K562 treated with DMSO at 1 percent for 24 hours (cell line): Measurements from ENCODE around the gene TM9SF1. TPM values are rescaled to one million over a fixed set of nuclear protein-coding genes. Genes with fewer than 3 reads are reported as not detected.

Experiments used
- total RNA-seq: library from RNA; unstranded; fragments of 300-600 nt; gene quantifications from 2 replicates; pipeline ENCODE4 v1.2.3, GENCODE V29; 2022; ENCODE audit warnings: low read depth; ENCODE audit not compliant: insufficient read depth

The TM9SF1 gene
- total RNA-seq, 1 experiment from 2014 or later, result 22.1 TPM

Other genes with a start within 250 kb of the TM9SF1 start
- 35.2 and 36.2 TPM in 2 replicates for gene DHRS4, start 241.7 kb downstream of the TM9SF1 start, total RNA-seq
- gene DHRS4L2, start 206.5 kb downstream of the TM9SF1 start, total RNA-seq, result 12.8 and 14.9 TPM in 2 replicates
- gene CARMIL3, start 143.4 kb downstream of the TM9SF1 start, total RNA-seq, result 0.16 TPM in 1 of 2 replicates, not detected in the other
- gene CPNE6, start 123.9 kb downstream of the TM9SF1 start, total RNA-seq, result not detected in 2 replicates
- 150 and 160 TPM in 2 replicates for gene PCK2, start 101.1 kb downstream of the TM9SF1 start, total RNA-seq
- gene DCAF11, start 80.7 kb downstream of the TM9SF1 start, total RNA-seq, result 52.3 and 59.5 TPM in 2 replicates
- 1.6 and 2.8 TPM in 2 replicates for gene NRL, start 80.5 kb downstream of the TM9SF1 start, total RNA-seq
- 0.50 TPM in 1 of 2 replicates, not detected in the other for gene FITM1, start 64.8 kb downstream of the TM9SF1 start, total RNA-seq
- 169 and 181 TPM in 2 replicates for gene PSME1, start 59.2 kb downstream of the TM9SF1 start, total RNA-seq
- 55.6 TPM in 2 replicates for gene EMC9, start 53.9 kb downstream of the TM9SF1 start, total RNA-seq
- gene PSME2, start 48.8 kb downstream of the TM9SF1 start, total RNA-seq, result 119 and 129 TPM in 2 replicates
- gene RNF31, start 47.9 kb downstream of the TM9SF1 start, total RNA-seq, result 34.5 and 41.7 TPM in 2 replicates
- 11.9 and 14.2 TPM in 2 replicates for gene IRF9, start 34.2 kb downstream of the TM9SF1 start, total RNA-seq
- gene REC8, start 23.4 kb downstream of the TM9SF1 start, total RNA-seq, result 1.7 and 2.6 TPM in 2 replicates
- gene IPO4, start 6.6 kb downstream of the TM9SF1 start, total RNA-seq, result 16.3 and 21.4 TPM in 2 replicates
- gene TSSK4, start 10.3 kb upstream of the TM9SF1 start, total RNA-seq, result 0.96 TPM in 1 of 2 replicates, not detected in the other
- 63.2 and 63.8 TPM in 2 replicates for gene CHMP4A, start 18.0 kb upstream of the TM9SF1 start, total RNA-seq
- gene MDP1, start 20.6 kb upstream of the TM9SF1 start, total RNA-seq, result 16.9 and 17.9 TPM in 2 replicates
- gene NEDD8, start 36.9 kb upstream of the TM9SF1 start, total RNA-seq, result 144 and 171 TPM in 2 replicates
- gene GMPR2, start 37.5 kb upstream of the TM9SF1 start, total RNA-seq, result 56.8 and 59.4 TPM in 2 replicates
- 21.0 and 28.8 TPM in 2 replicates for gene TINF2, start 47.2 kb upstream of the TM9SF1 start, total RNA-seq
- gene TGM1, start 67.7 kb upstream of the TM9SF1 start, total RNA-seq, result 1.5 and 3.1 TPM in 2 replicates
- gene RABGGTA, start 76.2 kb upstream of the TM9SF1 start, total RNA-seq, result 24.9 and 28.0 TPM in 2 replicates
- 41.0 and 43.3 TPM in 2 replicates for gene DHRS1, start 104.3 kb upstream of the TM9SF1 start, total RNA-seq
- gene NOP9, start 104.4 kb upstream of the TM9SF1 start, total RNA-seq, result 9.2 and 10.5 TPM in 2 replicates
- gene CIDEB, start 112.5 kb upstream of the TM9SF1 start, total RNA-seq, result not detected in 2 replicates
- 5.2 and 5.8 TPM in 2 replicates for gene LTB4R2, start 114.7 kb upstream of the TM9SF1 start, total RNA-seq
- gene LTB4R, start 116.1 kb upstream of the TM9SF1 start, total RNA-seq, result 8.1 and 11.2 TPM in 2 replicates
- gene ADCY4, start 139.6 kb upstream of the TM9SF1 start, total RNA-seq, result not detected in 2 replicates
- 0.35 and 0.89 TPM in 2 replicates for gene RIPK3, start 144.6 kb upstream of the TM9SF1 start, total RNA-seq
- 1.5 and 1.8 TPM in 2 replicates for gene NFATC4, start 172.7 kb upstream of the TM9SF1 start, total RNA-seq
- gene NYNRIN, start 203.6 kb upstream of the TM9SF1 start, total RNA-seq, result 1.4 and 1.6 TPM in 2 replicates
- 0.98 and 1.1 TPM in 2 replicates for gene CBLN3, start 234.2 kb upstream of the TM9SF1 start, total RNA-seq
- 45.0 and 48.5 TPM in 2 replicates for gene KHNYN, start 234.5 kb upstream of the TM9SF1 start, total RNA-seq
- gene SDR39U1, start 247.3 kb upstream of the TM9SF1 start, total RNA-seq, result 74.3 and 80.6 TPM in 2 replicates